Ureter (tissue), 1 donor: ENCODE results near the gene NAA80. TPM values are rescaled to one million over a fixed set of nuclear protein-coding genes. Genes with fewer than 3 reads are reported as not detected.
A peak's percentile ranks its signal among the peaks of the same experiment; 100 is the strongest.
"Not testable (repeated sequence)": the region's sequence is repeated elsewhere in the genome, so short reads cannot be mapped to it uniquely, and the experiment has no call there.

Source experiments
- DNase-seq: peaks from one replicate; pipeline ENCODE4 v3.0.0-alpha.2; 2020; ENCODE audit warnings: low spot score
- total RNA-seq: library from RNA; stranded (reverse); gene quantifications from one replicate; pipeline ENCODE4 v1.2.4, GENCODE V29; 2023
- donor health status: DM: yes; HTN: yes; CAD: no.

Gene NAA80
- total RNA-seq, 1 donor from 2014 or later: 10.7 TPM

GRCh38 chr3:50290161-50290641 lies 9.0 kb downstream of the NAA80 start:
- no peak for DNase-seq

DNA sequence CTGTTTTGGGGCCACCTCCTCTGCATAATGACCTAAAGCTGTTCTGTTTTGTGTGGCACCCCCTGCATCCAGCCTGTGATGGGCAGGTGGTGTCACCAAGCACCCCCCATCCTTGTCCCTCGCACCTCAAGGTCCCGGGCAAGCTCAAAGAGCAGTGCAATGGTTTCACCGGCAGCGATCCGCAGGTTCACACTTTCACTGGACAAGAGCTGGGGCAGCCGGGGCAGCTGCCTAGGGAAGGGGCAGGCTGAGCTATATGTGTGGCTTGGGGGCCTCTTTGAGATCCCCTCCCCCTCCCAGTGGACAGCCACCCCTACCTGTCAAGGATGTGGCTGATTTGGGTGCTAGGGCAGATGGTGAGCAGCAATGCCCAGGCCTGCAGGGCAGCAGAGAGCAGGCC lies 10.1 kb downstream of the NAA80 start:
- no peak for DNase-seq

DNA sequence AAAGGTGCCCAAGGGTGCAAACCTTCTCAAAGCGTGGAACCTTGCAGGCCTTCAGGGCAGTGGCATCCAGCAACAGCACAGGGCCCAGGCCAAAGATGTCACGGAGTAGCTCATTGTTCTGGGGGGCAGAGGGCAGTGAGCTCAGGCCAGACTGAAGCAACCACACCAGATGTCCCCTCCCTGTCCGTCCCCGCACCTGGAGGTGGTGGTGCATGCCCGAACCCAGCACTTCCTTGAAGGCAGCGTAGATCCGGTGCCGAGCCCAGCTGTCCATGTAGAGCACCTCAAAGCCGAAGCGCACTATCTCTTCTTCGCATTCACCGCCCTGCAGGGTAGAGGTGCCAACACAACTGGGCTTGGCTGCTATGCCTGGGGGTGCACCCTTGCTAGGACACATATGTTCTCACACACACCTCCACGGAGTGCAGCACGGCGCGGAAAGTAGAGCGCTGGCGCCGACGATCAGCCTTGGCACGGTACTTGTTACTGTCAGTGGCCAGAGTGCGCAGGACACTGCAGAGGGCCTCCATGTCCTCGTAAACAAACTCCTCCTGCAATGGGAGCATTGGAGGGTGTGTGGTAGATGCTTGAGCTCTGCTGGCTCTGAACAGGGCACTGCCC lies 10.7 kb downstream of the NAA80 start:
- no peak for DNase-seq

DNA sequence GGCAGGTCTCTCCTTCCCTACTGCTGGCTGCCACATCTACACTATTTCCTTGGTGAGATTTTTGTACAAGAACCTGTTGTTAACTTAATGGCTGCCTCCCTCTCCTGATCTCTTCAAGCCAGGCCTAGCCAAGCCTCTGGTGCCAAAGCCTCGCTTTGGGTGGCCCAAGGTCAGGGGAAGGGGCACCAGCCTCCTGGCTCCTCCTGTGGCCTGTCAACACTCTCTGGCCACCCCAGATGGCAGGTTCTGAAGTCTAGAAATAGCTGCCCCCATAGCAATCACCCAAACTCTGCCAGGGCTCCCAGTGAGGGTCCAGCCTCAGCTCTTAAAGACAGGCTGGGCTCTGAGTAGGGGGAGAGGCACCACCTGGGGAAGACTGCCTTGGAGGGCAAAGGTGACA lies 11.9 kb downstream of the NAA80 start:
- DNase-seq: no peak

GRCh38 chr3:50286322-50287227 lies 12.6 kb downstream of the NAA80 start:
- DNase-seq: no peak

DNA sequence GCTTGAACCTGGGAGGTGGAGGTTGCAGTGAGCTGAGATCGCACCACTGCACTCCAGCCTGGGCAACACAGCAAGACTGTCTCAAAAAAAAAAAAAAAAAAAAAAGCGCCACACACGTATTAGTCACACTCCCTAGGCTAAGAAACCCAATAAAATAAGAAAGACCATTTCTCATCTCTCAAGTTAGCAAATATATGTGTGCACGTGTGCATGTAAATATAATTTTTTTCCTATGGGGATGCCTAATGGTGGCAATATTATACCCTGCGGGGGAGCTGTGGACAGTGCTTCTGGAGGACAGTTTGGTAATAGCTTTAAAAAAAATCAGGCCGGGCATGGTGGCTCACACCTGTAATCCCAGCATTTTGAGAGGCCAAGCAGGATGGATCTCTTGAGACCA lies 15.1 kb downstream of the NAA80 start:
- not testable (repeated sequence) for DNase-seq

DNA sequence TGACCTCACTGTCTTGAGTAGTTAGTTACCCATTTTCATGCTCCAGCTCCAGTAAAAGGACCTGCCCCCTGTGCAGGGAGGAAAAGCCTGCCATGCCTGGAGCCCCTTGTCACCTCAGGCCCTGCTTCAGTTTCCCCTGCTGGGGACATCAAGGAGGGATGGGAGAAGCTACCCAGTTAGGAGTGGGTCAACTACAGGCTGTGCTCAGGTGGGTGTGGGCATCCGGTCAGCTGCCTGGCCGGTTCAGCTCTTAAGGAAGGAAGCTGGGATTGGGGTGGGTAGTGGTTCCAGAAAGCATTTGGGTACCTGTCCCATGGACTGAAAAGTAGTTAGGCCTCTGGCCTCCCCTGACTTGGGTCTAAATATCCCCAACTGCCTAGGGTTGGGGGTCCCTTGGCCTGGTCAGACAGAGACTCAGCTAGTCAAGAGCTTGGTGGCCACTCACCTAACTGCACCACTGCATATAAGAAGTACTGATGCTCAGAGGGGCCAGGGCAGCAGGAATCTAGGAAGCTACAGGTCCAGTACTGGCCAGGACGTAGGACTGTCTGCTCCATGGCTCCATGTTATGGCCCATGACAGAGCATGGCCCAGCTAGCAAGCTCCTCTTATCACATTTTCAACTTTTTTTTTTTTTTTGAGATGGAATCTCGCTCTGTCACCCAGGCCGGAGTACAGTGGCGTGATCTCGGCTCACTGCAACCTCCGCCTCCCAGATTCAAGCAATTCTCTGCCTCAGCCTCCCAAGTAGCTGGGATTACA lies 19.8 kb downstream of the NAA80 start:
- no peak for DNase-seq

DNA sequence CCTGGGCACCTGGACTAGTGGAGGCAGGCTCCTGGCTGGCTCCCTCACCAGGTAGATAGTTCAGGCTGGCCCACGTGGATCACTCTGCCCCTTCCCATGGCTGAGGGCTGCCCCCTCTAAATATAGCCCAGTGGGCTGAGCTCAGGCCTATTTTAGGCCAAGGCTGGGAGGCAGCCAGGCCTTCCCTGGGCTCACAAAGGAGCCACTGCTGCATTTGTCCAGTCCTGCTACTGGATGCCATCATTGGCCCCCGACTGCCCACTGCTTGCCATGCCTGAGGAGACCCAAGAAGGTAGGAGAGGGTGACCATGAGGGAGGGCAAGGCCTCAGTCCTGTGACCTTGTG lies 20.4 kb downstream of the NAA80 start, which contains the start of gene LSMEM2:
TSS of gene LSMEM2 (plus strand) at position 208 of the 345 bp plus-strand sequence. CDS start at position 235, 27 bp downstream.
- DNase-seq: no peak

DNA sequence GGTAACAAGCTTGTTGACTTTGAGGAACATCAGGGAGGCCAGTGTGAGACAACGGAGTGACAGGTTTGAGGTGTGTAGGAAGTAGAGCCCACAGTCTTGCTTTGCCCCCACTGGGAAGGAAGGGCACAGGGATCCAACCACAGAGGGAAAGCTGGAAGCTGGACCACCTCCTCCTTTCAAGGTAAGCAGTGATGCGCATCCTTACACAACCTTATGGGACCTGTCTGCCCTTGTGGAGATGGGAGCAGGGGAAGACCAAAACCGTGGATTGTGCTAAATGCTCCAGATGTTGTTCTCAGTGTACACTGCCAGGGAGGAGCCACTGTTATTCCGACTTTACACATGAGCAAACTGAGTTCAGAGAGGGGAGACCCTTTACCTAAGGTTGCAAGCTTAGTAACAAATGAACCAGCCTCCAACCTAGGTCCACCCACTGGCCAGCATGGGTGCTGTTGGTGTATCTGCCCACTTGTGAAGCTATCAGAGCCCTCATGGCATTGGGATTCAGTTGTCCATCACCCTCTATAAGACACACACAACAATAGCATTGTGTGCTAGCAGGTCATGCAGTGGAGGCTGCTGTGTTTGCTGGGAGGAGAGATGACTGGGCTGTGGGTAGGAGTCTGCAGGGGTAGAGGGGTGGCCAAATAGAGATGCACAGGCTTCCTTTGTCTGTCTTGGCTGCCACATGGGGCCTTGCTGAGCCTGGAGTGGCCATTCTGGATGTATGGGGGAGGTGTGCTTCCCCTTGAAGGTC lies 20.9 kb downstream of the NAA80 start:
- DNase-seq: no peak

- no peak for DNase-seq
Measured at GRCh38 chr3:50276762-50277101, 22.5 kb downstream of the NAA80 start.

- DNase-seq: no peak
Measured at GRCh38 chr3:50275996-50276761, 23.0 kb downstream of the NAA80 start.

GRCh38 chr3:50275141-50275995 lies 23.8 kb downstream of the NAA80 start:
- no peak for DNase-seq

DNA sequence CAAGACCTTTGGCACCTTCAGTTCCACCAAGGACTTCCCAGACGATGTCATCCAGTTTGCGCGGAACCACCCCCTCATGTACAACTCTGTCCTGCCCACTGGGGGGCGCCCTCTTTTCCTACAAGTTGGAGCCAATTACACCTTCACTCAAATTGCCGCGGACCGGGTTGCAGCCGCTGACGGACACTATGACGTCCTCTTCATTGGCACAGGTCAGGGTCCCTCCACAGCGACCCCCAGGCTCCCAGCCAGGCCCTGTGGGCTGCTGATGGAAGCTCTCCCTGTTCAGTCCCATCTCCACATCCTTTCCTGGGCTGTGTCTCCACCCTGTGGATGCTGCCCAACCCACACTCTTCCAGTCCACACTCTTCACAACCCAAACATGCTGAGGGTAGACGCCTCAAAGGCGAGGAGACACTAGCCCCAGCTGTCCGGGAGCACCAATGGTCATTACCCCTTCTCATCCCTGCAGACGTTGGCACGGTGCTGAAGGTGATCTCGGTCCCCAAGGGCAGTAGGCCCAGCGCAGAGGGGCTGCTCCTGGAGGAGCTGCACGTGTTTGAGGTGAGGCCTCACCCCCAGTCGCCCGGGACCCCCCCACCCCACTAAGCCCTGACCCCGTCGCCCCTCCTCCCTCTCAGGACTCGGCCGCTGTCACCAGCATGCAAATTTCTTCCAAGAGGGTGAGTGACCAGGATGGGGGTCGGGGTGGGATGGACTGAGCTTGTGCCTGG lies 24.7 kb downstream of the NAA80 start:
- DNase-seq: no peak

DNA sequence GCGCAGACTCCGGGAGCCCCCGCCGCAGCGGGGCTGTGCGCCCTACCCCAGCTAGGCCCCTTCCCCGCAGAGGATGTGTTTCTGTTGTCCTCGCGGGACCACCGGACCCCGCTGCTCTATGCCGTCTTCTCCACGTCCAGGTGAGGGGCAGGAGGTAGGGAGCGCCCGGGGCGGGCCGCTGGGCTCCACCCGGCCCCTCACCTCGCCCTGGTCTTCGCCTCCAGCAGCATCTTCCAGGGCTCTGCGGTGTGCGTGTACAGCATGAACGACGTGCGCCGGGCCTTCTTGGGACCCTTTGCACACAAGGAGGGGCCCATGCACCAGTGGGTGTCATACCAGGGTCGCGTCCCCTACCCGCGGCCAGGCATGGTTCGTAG lies 25.5 kb downstream of the NAA80 start:
- no peak for DNase-seq

DNA sequence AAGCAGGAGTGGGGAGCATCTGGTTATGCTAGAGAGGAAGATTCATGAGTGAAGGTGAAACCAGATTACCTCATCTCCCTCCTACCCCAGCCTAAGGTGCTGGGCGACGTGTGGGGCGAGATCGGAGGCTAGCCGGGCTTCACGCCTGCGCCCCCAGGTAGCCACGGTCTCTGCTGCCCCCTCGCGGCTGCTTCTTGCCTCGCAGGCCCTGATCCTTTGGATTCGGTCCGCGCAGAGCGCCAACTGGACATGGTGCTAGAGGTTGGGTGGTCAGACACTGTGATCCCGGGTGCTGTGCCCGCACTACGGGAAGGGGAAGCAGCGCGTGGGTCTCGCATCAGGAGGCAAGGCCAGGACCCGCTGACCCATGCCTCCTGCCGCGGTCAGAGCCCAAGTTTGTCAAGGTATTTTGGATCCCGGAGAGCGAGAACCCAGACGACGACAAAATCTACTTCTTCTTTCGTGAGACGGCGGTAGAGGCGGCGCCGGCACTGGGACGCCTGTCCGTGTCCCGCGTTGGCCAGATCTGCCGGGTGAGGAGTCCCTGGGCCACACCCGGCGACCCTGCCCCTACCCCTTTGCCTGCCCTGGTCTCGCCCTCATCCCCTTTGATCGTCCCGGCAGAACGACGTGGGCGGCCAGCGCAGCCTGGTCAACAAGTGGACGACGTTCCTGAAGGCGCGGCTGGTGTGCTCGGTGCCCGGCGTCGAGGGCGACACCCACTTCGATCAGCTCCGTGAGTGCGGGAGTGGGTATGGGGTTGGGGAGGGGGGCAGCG lies 26.1 kb downstream of the NAA80 start:
- DNase-seq: peak; percentile 88

DNA sequence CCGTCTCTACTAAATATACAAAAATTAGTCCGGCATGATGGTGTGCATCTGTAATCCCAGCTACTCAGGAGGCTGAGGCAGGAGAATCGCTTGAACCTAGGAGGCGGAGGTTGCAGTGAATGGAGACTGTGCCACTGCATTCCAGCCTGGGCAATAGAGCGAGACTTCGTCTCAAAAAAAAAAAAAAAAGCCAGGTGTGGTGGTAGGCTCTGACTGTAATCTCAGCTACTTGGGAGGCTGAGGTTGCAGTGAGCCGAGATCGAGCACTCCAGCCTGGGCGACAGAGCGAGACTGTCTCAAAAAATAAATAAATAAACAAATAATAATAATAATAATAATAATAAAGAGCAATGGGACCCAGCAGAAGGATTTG lies 26.7 kb downstream of the NAA80 start:
- DNase-seq: not testable (repeated sequence)

GRCh38 chr3:50271314-50271936 lies 27.8 kb downstream of the NAA80 start:
- no peak for DNase-seq
